ENCODE measurements around the gene RGL3.

The RGL3 gene

DNA sequence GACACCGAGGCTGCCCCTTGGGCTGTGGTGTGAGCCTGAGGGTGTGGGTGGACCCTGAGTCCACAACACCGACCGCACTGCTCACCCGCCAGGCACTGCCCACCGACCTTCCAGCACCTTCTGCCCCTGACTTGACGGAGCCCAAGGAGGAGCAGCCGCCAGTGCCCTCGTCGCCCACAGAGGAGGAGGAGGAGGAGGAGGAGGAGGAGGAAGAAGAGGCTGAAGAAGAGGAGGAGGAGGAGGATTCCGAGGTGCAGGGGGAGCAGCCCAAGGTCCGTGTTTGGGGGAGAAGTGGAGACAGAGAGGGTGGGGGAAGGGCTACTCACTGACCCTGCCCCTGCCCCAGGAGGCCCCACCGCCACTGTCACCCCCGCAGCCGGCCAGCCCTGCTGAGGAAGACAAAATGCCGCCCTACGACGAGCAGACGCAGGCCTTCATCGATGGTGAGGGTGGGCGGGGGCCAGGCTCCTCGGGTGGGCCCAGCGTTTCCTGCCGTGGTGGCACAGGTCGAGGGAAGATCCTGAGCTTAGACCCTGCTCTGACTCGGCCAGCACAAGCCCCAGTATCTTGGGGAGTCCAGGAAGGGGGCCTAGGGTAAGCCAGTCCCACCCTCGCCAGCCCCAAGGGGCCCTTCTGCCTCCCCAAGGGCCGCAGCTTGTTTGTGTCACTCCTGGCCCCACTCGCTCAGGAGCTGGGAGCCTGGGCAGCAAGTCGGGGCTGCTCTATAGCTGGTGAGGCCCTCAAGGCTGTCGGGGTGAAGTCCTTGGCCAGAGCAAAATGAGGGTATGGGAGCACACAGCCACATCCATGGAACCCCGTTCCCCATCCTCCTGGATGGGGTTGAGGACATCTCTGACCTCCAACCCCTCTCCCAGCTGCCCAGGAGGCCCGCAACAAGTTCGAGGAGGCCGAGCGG is 28.5 kb upstream of the RGL3 start:
- DNase-seq (ENCODE audit: insufficient read length, low spot score) (no peak), FAIRE-seq (no peak)
- no peak for TF ChIP-seq CTCF (IDR thresholded peaks at IDR 0.05; ENCODE audit: insufficient read depth, missing control alignments)

- no peak for FAIRE-seq
- TF ChIP-seq CTCF (IDR thresholded peaks at IDR 0.05; ENCODE audit: insufficient read depth, missing control alignments): peak; percentile 53
- peak; percentile 80 for DNase-seq (ENCODE audit: insufficient read length, low spot score)
These were observed 27.7 kb upstream of the RGL3 start for GRCh38 chr19:11446652-11447301.

DNA sequence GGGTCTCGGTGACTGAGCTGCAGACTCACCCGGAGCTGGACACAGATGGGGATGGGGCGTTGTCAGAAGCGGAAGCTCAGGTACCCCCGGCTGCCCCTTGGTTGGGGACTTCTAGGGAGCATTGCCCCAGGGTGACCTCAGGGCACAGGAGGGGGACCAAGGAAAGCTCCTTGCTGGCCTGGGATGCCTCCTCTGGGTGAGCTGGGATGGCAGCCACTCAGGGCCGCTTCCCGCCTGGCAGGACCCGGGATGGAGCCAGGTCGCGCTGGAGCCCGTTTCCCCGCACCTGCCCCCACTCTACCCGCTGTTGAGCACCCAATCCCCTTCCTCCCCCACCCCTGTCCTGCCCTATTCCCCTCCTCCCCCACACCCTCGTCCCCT is 27.1 kb upstream of the RGL3 start:
- FAIRE-seq: no peak
- no peak for TF ChIP-seq CTCF (IDR thresholded peaks at IDR 0.05; ENCODE audit: insufficient read depth, missing control alignments)

DNA sequence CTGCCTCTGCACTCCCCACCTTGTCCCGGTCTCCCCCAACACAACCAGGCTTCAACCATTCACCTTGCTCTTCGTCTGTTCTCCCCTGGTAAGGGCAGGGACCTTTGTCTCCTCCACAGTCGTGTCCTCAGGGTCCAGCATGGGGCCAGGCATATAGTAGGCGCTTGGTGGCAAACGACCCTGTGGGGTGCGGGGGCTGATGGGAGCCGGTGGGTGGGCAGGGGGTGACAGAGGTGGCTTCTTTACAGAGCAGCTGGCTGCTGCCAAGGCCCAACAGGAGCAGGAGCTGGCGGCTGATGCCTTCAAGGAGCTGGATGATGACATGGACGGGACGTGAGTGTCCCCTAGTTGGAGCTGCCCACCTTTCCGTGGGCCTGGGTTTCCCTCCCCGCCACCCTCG is 26.0 kb upstream of the RGL3 start:
- FAIRE-seq (no peak), DNase-seq (ENCODE audit: insufficient read length, low spot score) (no peak)
- no peak for TF ChIP-seq CTCF (IDR thresholded peaks at IDR 0.05; ENCODE audit: insufficient read depth, missing control alignments)

More for the DNA sequence above, 27.1 kb upstream of the RGL3 start:
- DNase-seq (ENCODE audit: insufficient read length, low spot score): no peak

DNA sequence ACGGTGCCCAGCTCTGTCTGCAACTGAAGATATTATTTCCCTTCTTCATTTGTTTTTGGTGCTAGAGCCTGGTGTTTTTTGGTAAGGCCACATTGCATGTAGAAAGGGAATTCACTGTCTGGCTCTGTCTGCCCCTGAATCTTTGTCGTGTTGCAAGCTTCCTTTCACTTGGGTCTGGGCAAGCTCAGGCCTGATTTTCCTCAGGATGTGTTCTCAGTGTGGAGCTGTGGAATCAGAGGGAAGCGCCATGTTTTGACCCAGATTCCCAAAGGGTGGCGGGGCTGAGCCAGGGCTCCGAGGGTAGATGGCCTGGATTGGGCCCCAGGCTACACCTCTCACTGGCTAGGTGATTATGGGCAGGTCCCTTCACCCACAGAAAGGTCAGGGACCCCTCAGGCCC is 24.9 kb upstream of the RGL3 start:
- FAIRE-seq (no peak), DNase-seq (ENCODE audit: insufficient read length, low spot score) (no peak)
- no peak for TF ChIP-seq CTCF (IDR thresholded peaks at IDR 0.05; ENCODE audit: insufficient read depth, missing control alignments)

GRCh38 chr19:11437955-11438354 is 18.8 kb upstream of the RGL3 start:
- no peak for DNase-seq (ENCODE audit: insufficient read length, low spot score)
- no peak for FAIRE-seq
- TF ChIP-seq CTCF (IDR thresholded peaks at IDR 0.05; ENCODE audit: insufficient read depth, missing control alignments): no peak

DNA sequence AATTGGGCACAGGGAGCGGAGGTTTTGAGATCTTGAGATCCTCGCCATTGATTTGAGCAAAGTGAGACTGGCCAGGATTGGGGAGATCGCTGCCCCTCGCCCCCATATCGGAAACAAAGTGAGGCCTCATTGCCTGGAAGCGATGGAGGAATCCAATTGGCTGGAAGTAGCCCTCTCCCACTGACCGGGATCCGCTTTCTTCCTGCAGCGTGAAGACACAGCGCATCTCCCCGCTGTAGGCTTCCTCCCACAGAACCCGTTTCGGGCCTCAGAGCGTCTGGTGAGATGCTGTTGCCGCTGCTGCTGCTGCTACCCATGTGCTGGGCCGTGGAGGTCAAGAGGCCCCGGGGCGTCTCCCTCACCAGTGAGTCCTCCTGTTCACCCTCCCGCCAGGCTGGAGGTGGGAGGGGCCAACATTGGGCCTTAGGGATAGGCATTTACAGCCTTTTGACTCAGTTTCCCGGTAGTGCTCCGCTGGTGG is 16.8 kb upstream of the RGL3 start:
- DNase-seq (ENCODE audit: insufficient read length, low spot score): peak; percentile 10
- no peak for TF ChIP-seq CTCF (IDR thresholded peaks at IDR 0.05; ENCODE audit: insufficient read depth, missing control alignments)
- no peak for FAIRE-seq
